GM12878 (cell line): ENCODE results near the gene PLEKHA6. TPM values are rescaled to one million over a fixed set of nuclear protein-coding genes. Genes with fewer than 3 reads are reported as not detected.
"Not testable (repeated sequence)": the region's sequence is repeated elsewhere in the genome, so short reads cannot be mapped to it uniquely, and the experiment has no call there.

Experiments used
- ATAC-seq: fragments of 200-7000 bp; cut with Tn5 transposase; 3 replicates; pipeline ENCODE4 v1.9.1; 2020; ENCODE audit warnings: mild to moderate bottlenecking, moderate library complexity
- BruUV-seq: library from RNA; stranded (reverse); fragments of 400-500 nt; replicated peaks from 2 replicates; lab custom pipeline; 2021; lab: Mats Ljungman, UMichigan
- CTCF ChIA-PET: fragments of 300-600 bp; sonication (Branson Sonifier 250); formaldehyde crosslinking; extraction: SDS; loops from one replicate; lab custom pipeline; 2021; ENCODE audit warnings: inconsistent platforms; lab: Yijun Ruan, JAX
- POLR2A ChIA-PET: fragments of 350-600 bp; formaldehyde crosslinking; extraction: SDS; loops from one replicate; lab custom pipeline; 2021; ENCODE audit warnings: inconsistent platforms; lab: Charles Lee
- RAD21 ChIA-PET: fragments of 300-600 bp; sonication (Branson Sonifier 250); formaldehyde crosslinking; loops from one replicate; lab custom pipeline; 2023; ENCODE audit warnings: antibody characterized with exemption; ENCODE audit not compliant: unreplicated experiment; lab: Charles Lee
- SMC1A ChIA-PET: fragments of 300-600 bp; sonication (Branson Sonifier 250); formaldehyde crosslinking; loops from one replicate; lab custom pipeline; 2023; ENCODE audit not compliant: unreplicated experiment, uncharacterized antibody; lab: Charles Lee
- DNase-seq: peaks from one replicate; pipeline ENCODE4 v3.0.0-alpha.2; 2011; ENCODE audit warnings: low read depth, low spot score
- FAIRE-seq: peaks from 3 replicates; lab custom pipeline; 2011; peaks lifted over from hg19 to GRCh38; lab: Jason Lieb, UNC
- H2AFZ ChIP-seq: 2 replicates; pipeline ENCODE4 v1.6.0; 2011; ENCODE audit warnings: low read depth, low read length, control low read depth; ENCODE audit not compliant: control insufficient read depth
- H3K27ac ChIP-seq: 2 replicates; pipeline ENCODE4 v1.5.1; 2011; ENCODE audit warnings: control low read depth; ENCODE audit not compliant: control insufficient read depth, insufficient read depth
- H3K27me3 ChIP-seq, 2 experiments: replicated peaks in 1 of 2; 2 replicates each; pipeline versions ENCODE4 v1.6.0 to v1.6.1; 2011; ENCODE audit warnings: low read length in 1 of 2; ENCODE audit not compliant: control insufficient read depth in 2 of 2, insufficient read depth in 2 of 2
- H3K36me3 ChIP-seq, 2 experiments: 2 replicates each; pipeline ENCODE4 v1.5.1; 2011; ENCODE audit warnings: low read length in 1 of 2; ENCODE audit not compliant: control insufficient read depth in 2 of 2, insufficient read depth in 2 of 2
- H3K4me1 ChIP-seq: 2 replicates; pipeline ENCODE4 v1.6.1; 2011; ENCODE audit warnings: mild to moderate bottlenecking, low read length, moderate library complexity, mixed read lengths; ENCODE audit not compliant: control insufficient read depth, insufficient read depth
- H3K4me2 ChIP-seq: 2 replicates; pipeline ENCODE4 v1.6.0; 2011; ENCODE audit warnings: control low read depth; ENCODE audit not compliant: control insufficient read depth, insufficient read depth
- H3K4me3 ChIP-seq: fragments of 200-600 bp; sonication (generic); 2 replicates; pipeline ENCODE4 v1.5.1; 2016
- H3K79me2 ChIP-seq: 2 replicates; pipeline ENCODE4 v1.6.0; 2011; ENCODE audit warnings: low read length; ENCODE audit not compliant: control insufficient read depth, insufficient read depth
- H3K9ac ChIP-seq: 2 replicates; pipeline ENCODE4 v1.8.0; 2011; ENCODE audit warnings: low read length, control low read depth, mixed read lengths; ENCODE audit not compliant: control insufficient read depth, insufficient read depth
- H3K9me3 ChIP-seq: replicated peaks from 3 replicates; pipeline ENCODE4 v1.5.1; 2011; ENCODE audit warnings: mild to moderate bottlenecking, low read length; ENCODE audit not compliant: control insufficient read depth, insufficient read depth
- H4K20me1 ChIP-seq: 2 replicates; pipeline ENCODE4 v1.6.0; 2011; ENCODE audit not compliant: control insufficient read depth, insufficient read depth
- NR2C2 ChIP-seq: IDR thresholded peaks from 2 replicates; pipeline ENCODE4 v1.6.1; 2011; ENCODE audit warnings: borderline replicate concordance, low read depth; ENCODE audit not compliant: control insufficient read depth, insufficient read length
- POLR2A ChIP-seq: IDR thresholded peaks from 2 replicates; pipeline ENCODE4 v1.6.1; 2011; ENCODE audit warnings: low read depth, mild to moderate bottlenecking, low read length
- RAD51 ChIP-seq: fragments of 450-650 bp; IDR thresholded peaks from 2 replicates; pipeline ENCODE4 v1.6.1; 2016; ENCODE audit warnings: moderate library complexity, mild to moderate bottlenecking, inconsistent platforms
- WGBS: methylation state at CpG from one replicate; pipeline ENCODE4 v1.1.6; 2016; ENCODE audit warnings: low lambda C conversion rate; ENCODE audit not compliant: insufficient replicate concordance, insufficient coverage; ENCODE audit errors: missing lambda C conversion rate; 5-methylcytosine and 5-hydroxymethylcytosine counted together
- in situ Hi-C: fragments of 300-500 bp; cut with MboI; formaldehyde crosslinking; loops from 9 replicates; pipeline ENCODE4 v1.14.3; 2018; ENCODE audit warnings: mixed read lengths
- intact Hi-C: fragments of 100-400 bp; cut with micrococcal nuclease; formaldehyde crosslinking; loops from one replicate; pipeline ENCODE4 v1.14.2; 2022; ENCODE audit not compliant: unreplicated experiment
- polyA plus RNA-seq, 11 experiments: library from polyadenylated mRNA; depleted of rRNA in 4 of 11; unstranded in 6 of 11; stranded (reverse) in 5 of 11; fragments of >200 nt; fragmentation: Nextera tagmentation in 4 of 11; fragmentation: Illumina TruSeq in 1 of 11; extraction: Ambion mirVana in 4 of 11; extraction: Trizol in 1 of 11; gene quantifications; 1 replicate in 1 of 11; 2 replicates in 10 of 11; pipeline versions ENCODE4 v1.2.1 to v1.2.3, GENCODE V29; 2011 to 2016; ENCODE audit warnings: inconsistent platforms in 2 of 11, missing spikeins in 2 of 11, low read depth in 1 of 11
- total RNA-seq, 4 experiments: library from RNA; depleted of rRNA in 3 of 4; stranded (reverse); fragments of >200 nt in 3 of 4; fragmentation: Illumina TruSeq in 1 of 4; extraction: Trizol in 1 of 4; gene quantifications; 2 replicates each; pipeline versions ENCODE4 v1.2.1 to v1.2.3, GENCODE V29; 2013 to 2021

The PLEKHA6 gene
- total and polyA plus RNA-seq, 10 of the 15 experiments (the other 5 are each of a cell fraction or from before 2014, with no cell fraction given), result 0.04 to 0.81 (median 0.19) TPM; not detected in 4

DNA sequence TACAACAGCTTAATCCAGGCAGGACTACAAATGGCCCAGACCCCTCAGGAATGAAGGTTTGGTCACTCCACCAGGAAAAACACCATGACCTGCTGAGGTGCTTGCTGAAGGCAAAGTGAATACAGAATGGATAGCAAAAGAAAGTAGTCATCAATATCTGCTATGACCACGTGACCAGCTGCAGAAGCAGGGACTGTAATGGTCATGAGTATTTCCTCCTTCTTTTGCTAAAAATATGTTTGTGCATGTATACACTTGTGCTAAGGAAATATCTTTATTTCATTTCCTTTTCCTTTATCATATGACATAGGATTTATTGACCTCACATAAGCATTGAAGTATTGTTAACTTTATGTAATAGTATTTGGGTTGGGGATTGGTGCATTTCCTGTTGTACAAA, 119.5 kb downstream of the PLEKHA6 start:
- Histone ChIP-seq H3K79me2 (no peaks in the 10 kb centered on the region), H3K4me1 (no peaks in the 10 kb centered on the region), H3K27me3 (peaks cover 2% of the 10 kb centered on the region in 2 experiments; a peak in 3 of 4 replicates), H2AFZ (no peak overlapping the region), H3K9ac (no peak overlapping the region), H3K36me3 (no peaks in the 10 kb centered on the region), H3K9me3 (no peaks in the 10 kb centered on the region), H3K4me3 (no peak overlapping the region), H3K4me2 (no peak overlapping the region), H4K20me1 (no peaks in the 10 kb centered on the region), H3K27ac (no peak overlapping the region)
- ChIA-PET CTCF (no interaction called here), POLR2A (no interaction called here), RAD21 (no interaction called here), SMC1A (no interaction called here)
- DNase-seq (no peak), FAIRE-seq (no peak), ATAC-seq (no peak)
- intact Hi-C loops, result no loop called here
- TF ChIP-seq NR2C2, result no peak
- TF ChIP-seq RAD51, result 0 out of 2 replicates have a peak, but pooled peaks have one; percentile 11
- no peak for TF ChIP-seq POLR2A
- 0% methylated on average over 1 of the region's 1 CpG for WGBS
- no TSS peak for BruUV-seq
- in situ Hi-C loops, result no loop called here

DNA sequence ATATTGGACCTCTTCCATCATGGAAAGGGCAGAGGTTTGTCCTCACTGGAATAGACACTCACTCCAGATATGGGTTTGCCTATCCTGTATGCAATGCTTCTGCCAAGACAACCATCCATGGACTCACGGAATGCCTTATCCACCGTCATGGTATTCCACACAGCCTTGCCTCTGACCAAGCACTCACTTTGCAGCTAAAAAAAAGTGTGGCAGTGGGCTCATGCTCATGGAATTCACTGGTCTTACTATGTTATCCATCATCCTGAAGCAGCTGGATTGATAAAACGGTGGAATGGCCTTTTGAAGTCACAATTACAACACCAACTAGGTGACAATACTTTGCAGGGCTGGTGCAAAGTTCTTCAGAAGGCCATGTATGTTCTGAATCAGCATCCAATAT, 120.3 kb downstream of the PLEKHA6 start:
- RAD21 ChIA-PET, intact Hi-C loops, CTCF ChIA-PET, H3K36me3 ChIP-seq, FAIRE-seq, DNase-seq, H2AFZ ChIP-seq, H4K20me1 ChIP-seq, H3K4me3 ChIP-seq, H3K79me2 ChIP-seq, H3K27me3 ChIP-seq, H3K9ac ChIP-seq, BruUV-seq, H3K4me1 ChIP-seq, SMC1A ChIA-PET, H3K27ac ChIP-seq, H3K9me3 ChIP-seq, in situ Hi-C loops, POLR2A ChIA-PET, ATAC-seq, H3K4me2 ChIP-seq: not testable (repeated sequence)
- 35% methylated on average over 3 of the region's 3 CpGs for WGBS

DNA sequence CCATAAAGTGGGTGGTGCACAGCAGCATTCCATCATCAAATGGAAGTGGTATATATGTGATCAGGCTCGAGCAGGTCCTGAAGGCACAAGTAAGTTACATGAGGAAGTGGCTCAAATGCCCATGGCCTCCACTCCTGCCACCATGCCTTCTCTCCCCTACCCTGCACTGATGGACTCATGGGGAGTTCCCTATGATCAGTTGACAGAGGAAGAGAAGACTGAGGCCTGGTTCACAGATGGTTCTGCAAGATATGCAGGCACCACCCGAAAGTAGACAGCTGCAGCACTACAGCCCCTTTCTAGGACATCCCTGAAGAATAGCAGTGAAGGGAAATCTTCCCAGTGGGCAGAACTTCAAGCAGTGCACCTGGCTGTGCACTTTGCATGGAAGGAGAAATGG, 121.2 kb downstream of the PLEKHA6 start:
- H3K36me3 ChIP-seq, BruUV-seq, intact Hi-C loops, DNase-seq, H3K79me2 ChIP-seq, CTCF ChIA-PET, H3K27me3 ChIP-seq, SMC1A ChIA-PET, H3K9me3 ChIP-seq, RAD21 ChIA-PET, H3K4me3 ChIP-seq, H3K9ac ChIP-seq, POLR2A ChIA-PET, H2AFZ ChIP-seq, H3K27ac ChIP-seq, H3K4me2 ChIP-seq, H3K4me1 ChIP-seq, in situ Hi-C loops, H4K20me1 ChIP-seq, ATAC-seq, FAIRE-seq: not testable (repeated sequence)
- WGBS, result 0% methylated on average over 2 of the region's 2 CpGs

DNA sequence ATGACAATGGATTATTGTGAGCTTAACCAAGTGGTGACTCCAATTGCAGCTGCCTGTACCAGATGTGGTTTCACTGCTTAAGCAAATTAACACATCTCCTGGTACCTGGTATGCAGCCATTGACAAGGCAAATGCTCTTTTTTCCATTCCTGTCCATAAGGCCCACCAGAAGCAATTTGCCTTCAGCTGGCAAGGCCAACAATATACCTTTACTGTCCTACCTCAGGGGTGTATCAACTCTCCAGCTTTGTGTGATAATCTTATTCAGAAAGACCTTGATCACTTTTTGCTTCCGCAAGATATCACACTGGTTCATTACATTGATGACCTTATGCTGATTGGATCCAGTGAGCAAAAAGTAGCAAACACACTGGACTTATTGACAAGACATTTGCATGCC, 122.2 kb downstream of the PLEKHA6 start:
- SMC1A ChIA-PET, FAIRE-seq, H3K9me3 ChIP-seq, H3K4me1 ChIP-seq, POLR2A ChIA-PET, H2AFZ ChIP-seq, H3K27me3 ChIP-seq, intact Hi-C loops, H3K9ac ChIP-seq, RAD21 ChIA-PET, ATAC-seq, DNase-seq, H3K79me2 ChIP-seq, in situ Hi-C loops, BruUV-seq, H4K20me1 ChIP-seq, H3K36me3 ChIP-seq, H3K4me2 ChIP-seq, H3K4me3 ChIP-seq, H3K27ac ChIP-seq: not testable (repeated sequence)
- CTCF ChIA-PET, result interaction anchor here (1.6 to 2.1 kb wide), 3 partner anchors 31 to 161 kb away, joined by 3 to 5 read pairs (median 5); no protein-coding TSS in a partner anchor
- WGBS, result 95% methylated on average over 1 of the region's 1 CpG
